ENCODE data around the gene USP33. TPM values are rescaled to one million over a fixed set of nuclear protein-coding genes. Genes with fewer than 3 reads are reported as not detected.

The USP33 gene
- total RNA-seq, 1 experiment from 2014 or later = 51.5 TPM

- no peak overlapping the region for H4K8ac ChIP-seq (replicated peaks; ENCODE audit: insufficient read length, low read depth, low read length)
- no peaks in the 10 kb centered on the region for H3K23me2 ChIP-seq (ENCODE audit: insufficient read length, low read depth, low read length, poor library complexity, severe bottlenecking)
- Mint-ChIP-seq H3K27ac (no peak overlapping the region), H3K4me1 (no peaks in the 10 kb centered on the region), H3K27me3 (ENCODE audit: low read depth) (no peaks in the 10 kb centered on the region), H3K36me3 (ENCODE audit: insufficient read depth in 1 of 3, low read depth in 3 of 3) (peaks cover 8 to 40% (median 19%) of the 10 kb centered on the region in 3 experiments; a peak in 6 of 7 replicates), H3K9me3 (no peaks in the 10 kb centered on the region), H3K4me3 (no peak overlapping the region)
- no peak overlapping the region for H2AK5ac ChIP-seq (ENCODE audit: insufficient read length, low read length)
- no peak overlapping the region for H3K56ac ChIP-seq (ENCODE audit: insufficient read length, low read depth, low read length)
- H2BK5ac ChIP-seq (ENCODE audit: insufficient read length, low read length) = no peak overlapping the region
- no peaks in the 10 kb centered on the region for H3K79me1 ChIP-seq (ENCODE audit: insufficient read depth, low read depth, low read length, poor library complexity, severe bottlenecking)
- no peak for TF ChIP-seq CTCF (conservative IDR thresholded peaks at IDR 0.05)
- no peak overlapping the region for H3K4me2 ChIP-seq (ENCODE audit: insufficient read depth, insufficient read length, low read length)
- no peak overlapping the region for H3K27ac ChIP-seq (ENCODE audit: insufficient read length, low read depth, low read length)
- no peaks in the 10 kb centered on the region for H3K4me1 ChIP-seq (ENCODE audit: insufficient read depth, low read length)
- H4K5ac ChIP-seq (ENCODE audit: insufficient read length, low read depth, low read length) = no peak overlapping the region
- H3T11ph ChIP-seq (ENCODE audit: low read length) = no peak overlapping the region
- H2BK120ac ChIP-seq (ENCODE audit: low read depth, low read length, poor library complexity, severe bottlenecking) = no peak overlapping the region
- no peaks in the 10 kb centered on the region for H3K9me3 ChIP-seq (ENCODE audit: control insufficient read depth, low read depth, low read length)
- H3K23ac ChIP-seq (ENCODE audit: insufficient read length, low read depth, low read length) = no peak overlapping the region
- no peak overlapping the region for H3K4ac ChIP-seq (ENCODE audit: low read depth, low read length)
- no peaks in the 10 kb centered on the region for H4K20me1 ChIP-seq (ENCODE audit: control insufficient read depth, insufficient read depth, insufficient read length)
- no peak overlapping the region for H2BK15ac ChIP-seq (ENCODE audit: low read depth, low read length)
- no peak overlapping the region for H3K9ac ChIP-seq (ENCODE audit: extremely low read depth, insufficient read length, low read length)
- H3K14ac ChIP-seq (ENCODE audit: insufficient read depth, low read length) = no peak overlapping the region
- no peak overlapping the region for H2AFZ ChIP-seq (ENCODE audit: low read length)
- H3K27me3 ChIP-seq (ENCODE audit: insufficient read depth, low read length) = no peaks in the 10 kb centered on the region
- H4K91ac ChIP-seq (ENCODE audit: insufficient read length, low read depth, low read length) = no peak overlapping the region
- no peaks in the 10 kb centered on the region for H3K79me2 ChIP-seq (ENCODE audit: insufficient read depth, low read length)
- no peak overlapping the region for H2BK20ac ChIP-seq (ENCODE audit: low read depth, low read length, poor library complexity, severe bottlenecking)
- no peak overlapping the region for H2BK12ac ChIP-seq (ENCODE audit: insufficient read length, low read depth, low read length)
- H3K18ac ChIP-seq (ENCODE audit: insufficient read length, low read depth, low read length) = no peak overlapping the region
- no CpG with 5 or more reads among the region's 3 CpGs for WGBS (ENCODE audit: extremely low coverage, insufficient read length, low lambda C conversion rate)
- DNase-seq = no peak
These were observed 49.9 kb downstream of the USP33 start for GRCh38 chr1:77709727-77710126.

All from H9 (cell line).